OCI-LY1 (cell line): Measurements from ENCODE around the gene MPP2.

Source experiments
- CTCF ChIP-seq: fragments of 200-600 bp; sonication (generic), shearing (Covaris generic); IDR thresholded peaks from 2 replicates; pipeline ENCODE4 v1.5.1; 2017; ENCODE audit warnings: mild to moderate bottlenecking, antibody characterized with exemption, low read length, moderate library complexity, mixed read lengths
- EZH2 ChIP-seq: fragments of 200-600 bp; sonication (generic), shearing (Covaris generic); IDR thresholded peaks from 2 replicates; pipeline ENCODE4 v1.8.0; 2017; ENCODE audit warnings: borderline replicate concordance, mixed run types, mild to moderate bottlenecking, antibody characterized with exemption, low read length, moderate library complexity, mixed read lengths

GRCh38 chr17:43877451-43878155, 29.7 kb downstream of the MPP2 start:
- TF ChIP-seq CTCF, result no peak
- TF ChIP-seq EZH2, result no peak
